Frontal cortex (tissue), 4 donors: ENCODE results near the gene CNOT4. TPM values are rescaled to one million over a fixed set of nuclear protein-coding genes. Genes with fewer than 3 reads are reported as not detected.
A peak's percentile ranks its signal among the peaks of the same experiment; 100 is the strongest.
"Not testable (repeated sequence)": the region's sequence is repeated elsewhere in the genome, so short reads cannot be mapped to it uniquely, and the experiment has no call there.

Source experiments
- DNase-seq, 2 donors: peaks; one replicate each; pipeline ENCODE4 v3.0.0; 2012; ENCODE audit warnings: low spot score in 2 of 2
- FAIRE-seq: peaks from 2 replicates; lab custom pipeline; 2012; peaks lifted over from hg19 to GRCh38; lab: Jason Lieb, UNC
- total RNA-seq: library from RNA; depleted of rRNA; stranded (reverse); fragments of >200 nt; gene quantifications from one replicate; pipeline ENCODE4 v1.2.3, GENCODE V29; 2014
- donor health status: control.
- donor health status: control.
- donor health status: control.

CNOT4 gene
- total RNA-seq, 1 donor from 2014 or later, result 21.6 TPM

- DNase-seq, result no peak
- no peak for FAIRE-seq
Observed at GRCh38 chr7:135375908-135376699, 133.8 kb downstream of the CNOT4 start.

DNA sequence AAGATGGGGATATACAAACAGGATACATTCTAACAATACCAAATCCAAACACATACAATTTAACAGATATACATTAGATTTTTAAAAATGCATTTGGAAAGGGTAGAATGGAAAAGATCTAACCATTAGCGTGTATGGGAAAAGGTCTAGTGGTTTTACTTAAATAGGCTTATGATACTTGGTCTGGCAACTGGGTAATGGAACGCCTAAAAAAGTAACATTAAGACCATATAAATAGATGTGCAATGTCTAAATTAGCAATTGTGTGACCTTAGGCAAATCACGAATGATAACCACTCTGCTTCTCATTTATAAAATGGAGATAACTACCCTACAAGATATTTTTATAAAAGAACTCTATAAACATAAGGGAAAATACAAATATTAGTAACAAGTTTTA is 135.2 kb downstream of the CNOT4 start:
- DNase-seq (no peak), FAIRE-seq (no peak)

DNA sequence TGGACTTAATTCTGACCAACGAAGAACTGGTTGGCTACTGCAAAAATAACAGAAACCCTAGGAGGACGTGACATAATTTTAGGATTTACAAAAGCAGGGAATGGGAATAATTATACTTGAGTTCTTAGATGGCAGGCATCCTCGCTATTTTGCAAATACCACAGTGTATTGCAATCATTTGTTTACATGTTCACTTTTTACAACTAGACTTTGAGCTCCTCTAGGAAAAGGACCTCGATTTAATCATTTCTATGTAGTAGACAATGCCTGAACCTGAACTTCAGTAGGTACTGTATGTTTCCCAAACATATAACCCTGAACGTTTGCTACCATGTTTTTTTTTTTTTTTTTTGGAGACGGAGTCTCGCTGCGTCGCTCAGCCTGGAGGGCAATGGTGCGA is 137.7 kb downstream of the CNOT4 start:
- FAIRE-seq, result no peak
- DNase-seq, result no peak

GRCh38 chr7:135370656-135371055 is 139.2 kb downstream of the CNOT4 start:
- DNase-seq, result no peak
- FAIRE-seq, result no peak

DNA sequence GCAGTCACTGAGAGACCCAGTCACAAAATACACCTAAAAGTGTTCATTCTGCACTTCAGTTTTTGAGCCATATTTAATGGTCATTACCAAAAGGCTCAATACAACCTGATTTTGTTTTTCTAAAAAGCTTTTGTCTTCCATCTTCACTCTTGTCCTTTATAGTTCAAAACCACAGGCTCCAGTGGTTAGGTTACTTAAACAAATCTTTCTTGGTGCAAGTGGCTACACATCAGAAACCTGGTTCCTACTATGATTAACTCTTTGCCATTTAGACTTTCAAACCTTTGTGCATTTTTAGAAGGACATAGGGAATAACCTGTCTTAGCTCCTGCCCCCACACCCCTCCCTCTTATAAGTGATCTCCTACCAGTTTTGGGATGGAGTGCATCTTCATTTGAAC is 140.5 kb downstream of the CNOT4 start:
- FAIRE-seq, result no peak
- DNase-seq, result no peak

DNA sequence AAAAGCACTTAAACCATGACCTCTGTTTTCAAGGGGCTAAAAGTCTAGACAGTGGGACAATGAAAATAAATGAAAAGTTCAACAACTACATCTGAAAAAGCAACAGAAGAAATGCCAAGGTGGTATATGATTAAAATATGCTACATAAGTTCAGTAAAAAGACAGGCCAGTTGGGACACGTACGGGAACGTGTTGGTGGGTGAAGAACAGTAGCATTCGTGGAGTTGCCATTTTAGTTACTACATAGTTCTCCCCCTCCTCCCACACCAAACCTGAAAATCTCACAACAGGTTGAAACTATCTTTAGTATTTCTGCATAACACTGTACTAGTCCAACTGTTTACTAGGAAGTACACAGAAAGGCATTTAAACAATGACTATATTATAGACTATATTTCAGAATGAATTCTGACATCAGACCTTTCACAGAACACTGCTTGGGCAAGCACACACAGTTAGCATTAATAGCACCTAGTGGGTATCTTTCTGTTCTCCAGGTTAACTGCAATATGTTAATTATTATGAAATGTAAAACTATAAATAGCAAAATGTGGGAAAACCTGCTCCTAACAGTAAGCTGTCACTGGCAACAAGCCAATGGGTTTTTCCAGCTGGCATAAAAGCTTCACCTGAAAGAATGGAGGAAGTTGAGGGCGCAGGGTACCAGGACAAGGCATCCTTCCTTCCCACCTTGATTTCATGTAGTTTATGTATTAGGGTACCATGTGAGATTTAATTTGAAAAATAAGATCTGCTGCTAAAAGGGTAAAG is 141.3 kb downstream of the CNOT4 start:
- FAIRE-seq (no peak), DNase-seq (no peak)

GRCh38 chr7:135366843-135367508 is 142.9 kb downstream of the CNOT4 start:
- FAIRE-seq, result no peak
- no peak for DNase-seq

DNA sequence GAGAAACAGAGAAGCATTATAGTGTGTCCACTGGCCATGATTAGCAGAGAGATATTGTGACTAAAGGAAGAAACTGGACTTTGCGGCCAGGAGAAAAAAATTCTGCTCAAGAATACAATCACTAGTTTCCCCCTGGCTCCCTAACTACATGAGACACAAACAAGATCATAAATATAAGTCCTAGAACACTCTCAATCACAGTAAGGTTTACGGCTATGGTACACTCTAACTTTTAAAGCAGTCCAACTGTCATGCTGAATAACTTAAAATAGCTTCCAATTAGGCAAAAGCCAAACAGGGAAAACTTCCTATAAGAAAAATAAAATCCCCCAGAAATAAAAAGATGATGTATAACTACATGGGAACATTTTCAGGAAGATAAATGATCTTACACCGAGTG is 144.2 kb downstream of the CNOT4 start:
- no peak for DNase-seq
- no peak for FAIRE-seq

DNA sequence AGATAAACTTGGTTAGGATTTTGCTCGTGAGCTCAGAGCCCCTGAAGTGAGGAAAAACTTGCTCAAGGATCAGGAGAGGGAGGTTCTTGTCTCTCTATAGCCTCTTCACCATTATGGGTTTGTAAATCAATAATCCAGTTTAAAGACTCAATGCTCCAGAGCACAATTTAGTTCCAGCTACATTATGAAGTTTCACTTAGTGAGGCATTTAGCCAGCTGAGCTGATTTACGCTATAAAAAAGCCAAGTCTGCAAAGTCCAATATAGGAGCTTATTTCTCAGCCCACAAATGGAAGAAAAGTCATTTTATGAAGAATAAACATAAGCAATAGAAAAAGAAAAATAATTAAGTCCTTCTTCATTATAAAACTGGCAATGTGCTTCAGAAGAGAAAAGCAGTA is 145.7 kb downstream of the CNOT4 start:
- no peak for DNase-seq
- FAIRE-seq, result no peak

DNA sequence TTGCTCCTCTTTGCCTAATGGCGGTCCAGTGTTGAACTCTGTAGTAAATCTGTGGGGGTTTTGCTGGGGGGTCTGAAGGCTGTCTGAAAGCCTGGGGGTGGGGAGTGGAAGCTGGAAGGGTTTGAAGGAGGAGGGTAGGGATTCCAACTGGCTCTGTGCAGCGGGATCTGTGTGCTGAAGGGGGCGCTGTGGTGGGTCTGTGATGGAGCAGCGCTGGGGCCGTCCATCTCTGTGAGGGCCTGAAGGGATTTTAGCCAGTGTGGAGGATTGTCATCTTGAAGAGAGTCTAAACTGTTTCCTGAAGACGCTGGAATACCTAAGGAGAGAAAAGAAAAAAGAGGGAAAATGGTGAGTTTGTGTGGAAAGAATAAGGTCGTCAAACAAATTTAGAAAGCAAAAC is 147.0 kb downstream of the CNOT4 start:
- FAIRE-seq (no peak), DNase-seq (no peak)

DNA sequence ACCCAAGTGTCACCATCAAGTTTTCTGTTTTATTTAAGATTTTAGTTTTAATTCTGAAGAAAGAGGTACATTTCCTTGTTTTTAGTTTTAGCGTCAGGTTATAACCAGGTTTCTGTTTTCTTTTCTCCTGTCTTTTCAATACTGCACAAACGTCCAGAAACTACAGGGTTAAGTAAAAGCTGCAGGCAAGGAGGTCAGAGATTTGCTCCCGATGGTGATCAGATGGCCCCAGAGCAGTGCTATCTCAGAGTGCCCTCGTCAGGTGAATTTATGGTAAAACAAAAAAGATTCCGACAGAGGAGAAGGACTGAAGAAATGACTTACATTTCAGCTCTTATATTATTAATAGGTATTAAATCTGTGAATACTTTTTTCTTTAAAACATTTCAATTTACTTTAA is 148.1 kb downstream of the CNOT4 start:
- no peak for FAIRE-seq

GRCh38 chr7:135359615-135360014 is 150.3 kb downstream of the CNOT4 start:
- DNase-seq, result no peak
- FAIRE-seq, result no peak

More for the DNA sequence above, 148.1 kb downstream of the CNOT4 start:
- DNase-seq, result no peak

DNA sequence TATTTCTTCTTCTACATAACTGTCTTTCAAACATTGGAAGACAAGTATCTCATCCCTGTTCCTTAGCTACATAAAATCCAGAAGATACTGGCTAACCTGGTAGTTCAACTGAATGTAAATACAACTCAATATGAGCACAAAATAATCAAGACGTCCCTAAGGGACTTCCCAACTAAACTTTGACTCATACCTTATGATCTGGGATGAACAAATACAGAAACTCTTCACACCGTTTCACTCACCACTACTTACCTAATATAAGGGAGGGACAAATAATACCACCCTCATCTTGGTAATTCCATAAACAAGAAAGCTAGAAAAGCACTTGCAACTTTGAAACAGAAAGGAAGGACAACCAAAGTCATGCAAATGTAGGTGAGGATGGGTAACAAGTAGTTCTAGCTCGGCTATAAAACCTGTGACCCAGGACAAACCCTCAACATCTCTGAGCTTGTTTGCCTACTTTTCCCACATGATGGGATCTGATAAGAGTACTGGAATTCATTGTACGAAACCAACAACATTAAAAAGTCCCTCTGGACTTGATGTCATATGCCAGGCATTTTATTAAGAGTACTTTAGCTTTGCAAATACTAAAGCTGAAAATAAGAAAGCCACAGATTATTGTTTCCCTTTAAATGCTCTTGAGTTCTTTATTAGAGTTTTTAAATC is 154.4 kb downstream of the CNOT4 start:
- no peak for FAIRE-seq
- DNase-seq, result no peak

DNA sequence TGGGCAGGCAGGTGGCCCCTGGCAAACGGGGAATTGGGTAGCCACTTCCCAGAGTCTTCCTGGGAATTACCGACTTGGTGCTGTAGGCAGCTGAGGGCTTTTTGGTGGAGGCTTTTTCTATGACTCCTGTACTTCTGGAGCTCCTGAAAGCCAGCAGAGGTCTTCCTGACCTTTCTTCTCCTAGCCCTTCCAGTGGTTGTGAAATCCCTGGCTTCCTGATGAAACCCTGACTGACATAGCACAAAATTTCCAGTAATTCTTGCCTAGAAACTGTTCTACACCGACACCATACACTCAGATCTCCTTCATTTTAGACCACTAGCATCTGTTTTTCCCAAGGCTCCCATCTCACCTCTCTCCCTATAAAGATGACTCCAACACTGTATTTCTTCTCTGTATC is 156.1 kb downstream of the CNOT4 start:
- DNase-seq (no peak), FAIRE-seq (no peak)

DNA sequence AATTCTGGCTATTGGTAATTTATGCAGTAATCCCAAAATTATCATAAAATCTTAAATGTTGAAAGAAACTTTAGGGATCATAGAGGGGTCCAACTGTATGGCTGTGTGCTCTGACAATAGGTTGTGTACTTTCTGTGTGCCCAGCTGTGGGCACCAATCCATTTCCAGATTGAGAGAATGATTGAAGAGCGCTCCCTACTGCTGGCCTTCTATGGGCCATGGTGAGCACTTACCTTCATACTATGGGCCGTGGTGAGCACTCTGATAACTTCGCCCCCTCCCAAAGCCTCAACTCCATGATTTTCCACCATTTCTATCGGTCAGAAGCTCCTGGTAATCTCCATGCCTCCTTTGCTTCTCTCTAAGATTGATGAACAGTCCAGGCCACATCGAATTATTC is 157.6 kb downstream of the CNOT4 start:
- DNase-seq, result no peak
- no peak for FAIRE-seq

DNA sequence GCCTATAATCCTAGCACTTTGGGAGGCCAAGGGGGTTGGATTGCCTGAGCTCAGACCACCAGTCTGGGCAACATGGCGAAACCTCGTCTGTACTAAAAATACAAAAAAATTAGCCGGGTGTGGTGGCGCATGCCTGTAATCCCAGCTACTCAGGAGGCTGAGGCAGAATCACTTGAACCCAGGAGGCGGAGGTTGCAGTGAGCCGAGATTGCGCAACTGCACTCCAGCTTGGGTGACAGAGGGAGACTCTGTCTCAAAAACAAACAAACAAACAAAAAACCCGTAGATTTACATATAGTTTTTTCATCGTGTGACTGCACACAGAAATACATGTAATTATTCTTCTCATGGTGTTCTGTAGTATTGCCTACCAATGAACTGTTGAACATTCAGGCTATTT is 158.8 kb downstream of the CNOT4 start:
- not testable (repeated sequence) for DNase-seq, FAIRE-seq

- no peak for FAIRE-seq
- DNase-seq, result no peak
Observed at GRCh38 chr7:135349746-135350145, 160.2 kb downstream of the CNOT4 start.

- no peak for FAIRE-seq
Observed at GRCh38 chr7:135348493-135348892, 161.4 kb downstream of the CNOT4 start.

GRCh38 chr7:135343361-135343760 is 166.5 kb downstream of the CNOT4 start:
- DNase-seq (no peak), FAIRE-seq (no peak)

More at GRCh38 chr7:135348493-135348892, 161.4 kb downstream of the CNOT4 start:
- DNase-seq, result no peak

GRCh38 chr7:135342887-135343286 is 167.0 kb downstream of the CNOT4 start:
- FAIRE-seq (no peak), DNase-seq (peak in 1 of 2 donors; percentile 38)
